ENCODE results near the gene GJC1.

Gene GJC1

DNA sequence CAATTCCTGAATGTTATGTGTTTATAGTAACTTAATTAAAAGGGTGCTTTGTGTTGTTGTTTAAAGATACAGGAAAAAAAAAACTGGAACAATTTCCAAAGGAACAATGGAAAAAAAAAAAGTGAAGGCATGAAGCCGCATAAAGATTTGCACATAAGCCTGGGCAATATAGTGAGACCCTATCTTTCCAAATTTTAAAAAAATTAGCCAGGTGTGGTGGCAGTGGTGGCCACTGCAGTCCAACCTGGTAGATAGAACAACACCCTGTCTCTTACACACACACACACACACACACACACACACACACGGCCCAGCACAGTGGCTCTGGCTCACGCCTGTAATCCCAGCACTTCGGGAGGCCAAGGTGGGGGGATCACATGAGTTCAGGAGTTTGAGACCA is 21.9 kb downstream of the GJC1 start:
- TF ChIP-seq, protein P1, sequence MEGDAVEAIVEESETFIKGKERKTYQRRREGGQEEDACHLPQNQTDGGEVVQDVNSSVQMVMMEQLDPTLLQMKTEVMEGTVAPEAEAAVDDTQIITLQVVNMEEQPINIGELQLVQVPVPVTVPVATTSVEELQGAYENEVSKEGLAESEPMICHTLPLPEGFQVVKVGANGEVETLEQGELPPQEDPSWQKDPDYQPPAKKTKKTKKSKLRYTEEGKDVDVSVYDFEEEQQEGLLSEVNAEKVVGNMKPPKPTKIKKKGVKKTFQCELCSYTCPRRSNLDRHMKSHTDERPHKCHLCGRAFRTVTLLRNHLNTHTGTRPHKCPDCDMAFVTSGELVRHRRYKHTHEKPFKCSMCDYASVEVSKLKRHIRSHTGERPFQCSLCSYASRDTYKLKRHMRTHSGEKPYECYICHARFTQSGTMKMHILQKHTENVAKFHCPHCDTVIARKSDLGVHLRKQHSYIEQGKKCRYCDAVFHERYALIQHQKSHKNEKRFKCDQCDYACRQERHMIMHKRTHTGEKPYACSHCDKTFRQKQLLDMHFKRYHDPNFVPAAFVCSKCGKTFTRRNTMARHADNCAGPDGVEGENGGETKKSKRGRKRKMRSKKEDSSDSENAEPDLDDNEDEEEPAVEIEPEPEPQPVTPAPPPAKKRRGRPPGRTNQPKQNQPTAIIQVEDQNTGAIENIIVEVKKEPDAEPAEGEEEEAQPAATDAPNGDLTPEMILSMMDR (IDR thresholded peaks at IDR 0.05; ENCODE audit: extremely low read depth, missing control alignments): no peak

DNA sequence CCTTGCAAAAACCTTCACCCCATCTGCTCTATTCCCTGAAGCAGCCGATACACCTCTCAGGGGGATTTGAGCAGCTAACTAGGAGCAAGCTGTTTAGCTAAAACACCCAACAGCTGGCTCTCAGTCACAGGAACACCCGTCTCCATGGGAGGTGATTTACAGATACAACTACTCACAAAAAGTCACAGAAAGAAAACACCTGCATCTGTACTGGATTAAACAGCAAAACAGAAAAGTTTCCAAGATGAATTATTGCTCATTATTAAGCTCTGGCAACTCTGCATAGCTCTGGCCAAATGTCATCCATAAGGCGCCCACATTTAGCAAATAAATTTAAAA is 22.3 kb downstream of the GJC1 start:
- peak; percentile 34 for DNase-seq (ENCODE audit: low spot score)
- TF ChIP-seq, protein P1 (IDR thresholded peaks at IDR 0.05; ENCODE audit: extremely low read depth, missing control alignments): no peak

More for the DNA sequence above, 21.9 kb downstream of the GJC1 start:
- DNase-seq (ENCODE audit: low spot score): no peak

DNA sequence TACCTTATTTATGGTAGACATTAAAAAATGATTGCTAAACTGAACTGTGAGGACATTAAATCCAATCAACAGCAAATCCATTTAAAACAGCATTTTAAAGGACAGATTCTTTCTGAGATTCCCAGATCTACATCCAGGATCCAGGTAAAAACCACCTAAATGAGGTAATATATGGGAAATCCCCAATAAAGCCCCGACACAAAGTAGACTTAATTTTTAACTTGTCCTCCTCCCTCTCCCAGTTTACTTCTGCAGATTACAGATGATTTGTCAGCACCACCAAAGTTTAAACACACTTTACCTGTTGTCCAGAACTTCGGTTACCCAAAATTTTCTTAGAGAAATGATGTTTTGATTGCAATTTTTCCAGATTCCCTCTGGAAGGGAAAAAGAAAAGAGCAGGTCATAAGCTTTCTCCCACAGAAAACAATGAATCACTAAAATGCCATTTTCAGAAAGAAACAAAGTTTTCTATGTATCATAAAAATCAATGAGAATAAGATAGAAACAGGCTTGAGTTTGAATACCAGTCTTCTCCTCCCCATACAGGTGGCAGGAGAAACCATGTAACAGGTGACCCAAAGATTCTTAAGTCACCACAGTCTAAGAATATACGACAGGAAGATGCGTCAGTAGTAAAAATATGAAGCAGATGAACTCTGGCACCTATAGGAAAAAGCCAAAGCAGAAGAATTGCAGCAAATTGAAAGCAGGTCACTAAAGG is 22.8 kb downstream of the GJC1 start:
- TF ChIP-seq, protein P1 (IDR thresholded peaks at IDR 0.05; ENCODE audit: extremely low read depth, missing control alignments): no peak
- DNase-seq (ENCODE audit: low spot score): peak; percentile 37

DNA sequence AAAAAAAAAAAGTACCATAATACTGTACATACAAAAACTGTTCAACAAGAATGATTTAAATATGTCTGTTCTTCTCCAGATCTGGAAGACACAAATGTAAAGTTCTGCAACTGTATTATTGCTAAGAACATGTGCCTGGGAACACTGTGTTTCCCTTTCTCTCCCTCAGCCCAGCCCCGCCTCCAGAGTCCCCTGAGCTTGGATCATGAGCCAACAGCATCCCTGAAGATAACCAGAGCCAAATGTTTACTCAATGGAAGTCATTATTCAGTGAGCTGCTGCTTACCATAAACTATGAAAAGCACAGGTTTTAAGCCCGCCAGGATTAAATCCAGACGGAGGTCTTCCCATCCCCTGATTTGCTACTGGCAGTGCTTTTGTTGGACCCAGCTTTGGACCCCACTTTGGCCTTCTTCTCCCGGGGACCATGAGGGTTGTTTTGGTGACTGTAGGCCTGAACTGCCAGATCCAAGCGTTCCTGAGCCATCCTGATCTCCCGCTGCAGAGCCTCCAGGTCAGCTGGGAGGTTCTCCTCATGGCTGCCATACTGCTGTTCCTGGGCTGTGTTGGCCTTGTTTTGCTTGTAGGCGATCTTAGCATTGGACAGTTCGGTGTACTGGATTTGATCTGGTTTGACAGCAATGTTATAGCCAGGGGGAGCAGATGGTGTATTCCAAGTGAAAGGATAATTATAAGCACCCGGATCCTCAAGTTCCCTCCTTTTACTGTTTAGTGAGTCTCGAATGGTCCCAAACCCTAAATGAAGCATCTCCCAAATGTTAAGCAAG is 25.6 kb downstream of the GJC1 start:
- TF ChIP-seq, protein P1 (IDR thresholded peaks at IDR 0.05; ENCODE audit: extremely low read depth, missing control alignments): no peak
- DNase-seq (ENCODE audit: low spot score): no peak

GRCh38 chr17:44801880-44802279 is 28.2 kb downstream of the GJC1 start:
- TF ChIP-seq, protein P1 (IDR thresholded peaks at IDR 0.05; ENCODE audit: extremely low read depth, missing control alignments): no peak
- DNase-seq (ENCODE audit: low spot score): no peak

DNA sequence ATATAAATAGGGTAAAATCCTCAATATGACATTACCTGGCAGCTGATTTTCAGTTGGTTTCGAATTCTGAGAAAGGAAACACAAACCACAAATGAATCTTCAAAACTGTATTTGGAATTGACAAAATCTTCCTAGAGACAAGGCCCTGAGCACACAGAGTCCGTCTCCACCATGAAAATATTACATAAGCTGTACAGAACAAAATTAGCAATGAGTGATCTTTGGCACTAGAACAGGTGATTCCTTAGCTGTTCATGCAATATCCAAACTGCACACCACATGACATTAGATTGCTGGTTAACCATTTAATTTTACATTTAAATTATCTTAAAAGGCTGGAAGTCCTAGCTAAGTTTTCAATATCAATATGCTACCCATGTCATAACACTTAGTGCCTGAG is 31.7 kb downstream of the GJC1 start:
- TF ChIP-seq, protein P1 (IDR thresholded peaks at IDR 0.05; ENCODE audit: extremely low read depth, missing control alignments): no peak
- no peak for DNase-seq (ENCODE audit: low spot score)

DNA sequence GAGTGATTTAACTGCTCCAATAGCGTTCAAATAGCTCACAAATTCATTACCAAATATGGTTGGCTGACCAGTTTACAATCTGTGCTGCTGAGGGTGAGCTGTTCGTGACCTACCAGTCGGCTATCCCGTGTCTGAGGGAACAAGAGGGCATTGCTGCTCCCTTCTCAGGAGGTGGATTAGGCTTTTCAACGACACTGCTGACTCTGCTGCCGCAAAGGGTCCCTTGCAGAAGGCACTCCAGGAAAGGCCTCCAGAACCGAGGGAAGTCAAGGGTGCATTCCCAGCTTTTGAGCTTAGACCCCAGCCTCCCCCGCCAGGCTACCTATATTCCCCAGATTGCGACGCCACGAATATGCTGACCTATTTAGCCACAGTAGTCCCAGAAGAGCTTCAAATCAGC is 32.3 kb downstream of the GJC1 start:
- TF ChIP-seq, protein P1 (IDR thresholded peaks at IDR 0.05; ENCODE audit: extremely low read depth, missing control alignments): no peak
- no peak for DNase-seq (ENCODE audit: low spot score)
